Stimulated activated CD8-positive, alpha-beta memory T cell treated with anti-CD3 and anti-CD28 coated beads, Interleukin-12 subunit alpha, Interleukin-12 subunit beta, amount 100 ng/mL, for 24 hours (primary cell): ENCODE results near the gene IL4I1.
"Not testable (repeated sequence)": the region's sequence is repeated elsewhere in the genome, so short reads cannot be mapped to it uniquely, and the experiment has no call there.

Experiments used
- DNase-seq: peaks from one replicate; pipeline ENCODE4 v3.0.0-alpha.2; 2020; ENCODE audit errors: extremely low read depth

Gene IL4I1

GRCh38 chr19:49896863-49897621 is at the start of gene IL4I1:
Gene IL4I1, minus strand, starts transcription at chr19:49896887. Its CDS starts 727 bp downstream, at chr19:49896160.
- peak; percentile 24 for DNase-seq

GRCh38 chr19:49946415-49946814 is 49.7 kb upstream of the IL4I1 start:
- DNase-seq, result no peak

GRCh38 chr19:49944567-49944966 is 47.9 kb upstream of the IL4I1 start:
- not testable (repeated sequence) for DNase-seq

DNA sequence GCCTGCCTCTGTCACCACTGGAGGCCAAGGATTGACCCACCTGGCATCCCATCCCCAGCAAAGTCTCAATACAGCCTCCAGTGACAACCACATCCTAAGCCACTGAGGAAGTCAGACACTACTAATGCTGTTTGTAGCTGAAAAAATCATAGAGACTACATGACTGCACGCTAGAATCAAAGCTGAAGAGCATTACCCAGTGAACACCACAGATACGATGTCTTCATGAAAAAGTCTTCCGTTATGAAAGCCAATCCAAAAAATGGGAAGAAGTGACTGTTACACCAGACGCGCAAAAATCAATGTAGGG is 43.8 kb upstream of the IL4I1 start:
- no peak for DNase-seq

DNA sequence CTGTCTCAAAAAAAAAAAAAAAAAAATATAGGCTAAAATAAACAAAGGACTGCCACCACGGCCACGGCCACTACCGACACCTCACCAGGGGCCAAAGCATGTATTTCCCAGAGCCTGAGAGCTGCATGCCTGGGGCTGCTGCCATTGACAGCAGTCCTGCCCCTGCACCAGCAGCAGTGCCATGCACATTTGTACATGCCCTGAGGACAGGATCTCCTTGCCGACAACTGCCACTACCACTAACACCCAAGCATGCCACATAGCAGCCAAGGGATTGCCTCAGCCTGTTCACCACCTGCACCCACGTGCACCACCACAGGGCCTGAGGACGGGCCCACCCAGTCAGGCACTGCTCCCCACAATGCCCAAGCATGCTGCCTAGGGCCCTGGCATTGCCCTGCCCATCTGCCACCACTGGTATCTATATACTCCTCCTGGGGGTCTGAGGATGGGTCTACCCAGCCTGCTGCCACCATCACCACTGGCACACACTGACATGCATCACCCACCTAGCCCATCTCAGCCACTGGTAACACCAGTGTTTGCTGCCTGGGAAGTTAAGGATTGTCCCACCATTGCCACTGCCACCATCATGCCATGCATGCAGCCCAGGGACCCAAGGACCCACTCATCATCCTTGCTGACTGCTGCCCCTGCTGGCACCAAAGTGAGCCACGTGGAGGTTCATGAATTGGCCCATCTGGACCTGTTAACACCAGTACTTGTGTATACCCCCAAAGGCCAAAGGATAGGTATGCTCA is 43.2 kb upstream of the IL4I1 start:
- no peak for DNase-seq

- no peak for DNase-seq
These were observed 42.0 kb upstream of the IL4I1 start for GRCh38 chr19:49938662-49939061.

- DNase-seq, result peak; percentile 58
These were observed 41.2 kb upstream of the IL4I1 start for GRCh38 chr19:49937750-49938381.

- DNase-seq, result no peak
These were observed 39.9 kb upstream of the IL4I1 start for GRCh38 chr19:49936549-49936948.

DNA sequence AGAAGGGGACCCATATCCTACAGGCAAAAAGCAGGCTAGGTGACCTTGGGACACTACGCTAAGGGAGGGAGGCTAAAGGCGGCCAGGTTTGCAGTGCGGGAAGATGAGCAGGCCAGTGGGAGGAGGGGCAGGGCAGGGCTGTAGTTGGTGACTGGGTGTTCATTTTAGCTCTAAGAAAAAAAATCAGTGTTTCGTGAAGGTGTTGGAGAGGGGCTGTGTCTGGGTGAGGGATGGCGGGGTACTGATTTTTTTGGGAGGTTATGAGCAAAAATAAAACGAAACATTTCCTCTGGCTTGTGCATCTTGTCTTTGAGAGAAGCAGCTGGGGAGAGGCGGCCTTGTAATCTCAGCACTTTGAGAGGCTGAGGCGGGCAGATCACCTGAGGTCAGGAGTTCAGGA is 37.0 kb upstream of the IL4I1 start:
- no peak for DNase-seq

GRCh38 chr19:49932731-49933131 is 36.0 kb upstream of the IL4I1 start:
- no peak for DNase-seq

DNA sequence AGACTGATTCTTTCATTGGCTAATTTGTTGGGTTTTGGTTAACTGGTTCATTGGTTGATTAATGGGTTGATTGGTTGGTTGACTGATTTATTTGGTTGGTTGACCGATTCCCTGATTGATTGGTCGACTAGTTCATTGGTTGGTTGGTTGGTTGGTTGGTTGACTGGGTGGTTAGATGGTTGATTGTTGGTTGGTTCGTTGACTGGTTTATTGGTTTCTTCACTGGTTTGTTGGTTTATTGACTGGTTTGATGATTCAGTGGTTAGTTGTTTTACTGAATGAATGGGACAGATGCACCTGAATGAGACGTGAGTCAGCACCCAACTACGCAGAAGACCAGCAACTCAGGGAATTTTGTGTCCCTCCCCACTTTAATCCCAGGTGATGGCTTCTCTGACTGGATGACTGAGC is 35.4 kb upstream of the IL4I1 start:
- DNase-seq, result no peak

GRCh38 chr19:49931293-49932040 is 34.8 kb upstream of the IL4I1 start:
- no peak for DNase-seq

- no peak for DNase-seq
These were observed 33.9 kb upstream of the IL4I1 start for GRCh38 chr19:49930483-49931011.

DNA sequence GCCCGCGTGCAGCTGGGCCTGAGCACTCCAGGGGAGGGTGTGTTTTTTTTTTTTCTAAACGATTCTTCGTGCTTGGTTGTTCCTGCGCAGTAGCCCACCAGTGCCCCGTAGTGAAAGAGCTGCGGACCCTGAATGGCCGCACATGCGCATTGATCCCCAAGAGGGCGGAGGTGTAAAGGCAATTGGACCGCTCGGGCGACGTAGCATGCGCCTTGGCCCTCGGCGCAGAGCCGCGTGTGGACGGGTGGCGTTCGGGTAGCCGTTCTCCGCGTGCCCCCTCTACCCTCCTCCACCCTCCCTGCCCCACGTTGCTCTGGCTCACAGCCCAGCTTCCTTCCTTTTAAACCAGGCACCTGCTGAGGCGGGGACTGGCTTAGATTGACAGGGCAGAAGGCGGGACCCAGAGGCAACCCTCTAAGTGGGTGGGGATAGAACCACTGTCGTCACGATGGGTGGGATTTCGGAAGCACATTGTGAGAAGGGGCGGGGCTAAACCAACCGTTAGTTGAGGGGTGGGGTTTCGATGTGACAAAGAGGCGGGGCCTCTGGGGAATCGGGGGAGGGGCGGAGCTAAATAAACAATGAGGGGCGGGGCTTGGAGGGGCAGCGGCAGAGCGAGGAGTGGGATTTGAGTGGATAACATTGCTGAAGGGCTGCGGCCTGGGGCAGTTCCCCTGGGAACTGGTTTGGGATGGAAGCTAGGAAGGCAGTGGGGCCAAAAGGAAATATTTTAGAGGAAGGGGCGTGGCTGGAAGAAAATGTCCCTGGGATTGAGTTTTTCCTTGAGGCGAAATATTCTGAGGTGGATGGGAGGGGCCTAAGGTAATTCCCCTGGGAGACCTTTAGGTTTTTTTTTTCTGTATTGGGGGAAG is 33.2 kb upstream of the IL4I1 start:
- DNase-seq, result peak; percentile 79

GRCh38 chr19:49929121-49929610 is 32.5 kb upstream of the IL4I1 start, which contains the start of the genes ATF5 and NUP62:
Gene ATF5, plus strand, starts transcription at chr19:49929205. Its CDS starts 1,646 bp downstream, at chr19:49930851.
Gene NUP62, minus strand, starts transcription at chr19:49929504. Its CDS starts 19,697 bp downstream, at chr19:49909807.
- peak; percentile 87 for DNase-seq

GRCh38 chr19:49927526-49928264 is 31.0 kb upstream of the IL4I1 start:
- DNase-seq, result no peak

DNA sequence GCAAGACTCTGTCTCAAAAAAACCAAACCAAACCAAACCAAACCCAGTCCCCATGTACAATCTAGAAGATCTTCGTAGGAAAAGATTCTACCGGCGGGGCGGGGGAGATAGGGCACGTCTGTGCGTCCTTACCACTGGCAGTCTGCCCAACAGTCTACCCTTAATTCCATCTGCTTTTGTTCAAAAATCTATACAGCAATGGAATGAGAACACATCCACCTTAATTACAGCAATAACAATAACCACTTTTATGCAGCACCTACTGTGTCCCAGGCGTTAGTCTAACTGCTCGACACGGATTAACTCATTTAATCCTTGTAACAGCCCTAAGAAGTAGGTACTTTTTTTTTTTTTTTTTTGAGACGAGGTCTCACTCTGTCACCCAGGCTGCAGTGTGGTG is 29.8 kb upstream of the IL4I1 start:
- no peak for DNase-seq

GRCh38 chr19:49925486-49925885 is 28.8 kb upstream of the IL4I1 start:
- no peak for DNase-seq

DNA sequence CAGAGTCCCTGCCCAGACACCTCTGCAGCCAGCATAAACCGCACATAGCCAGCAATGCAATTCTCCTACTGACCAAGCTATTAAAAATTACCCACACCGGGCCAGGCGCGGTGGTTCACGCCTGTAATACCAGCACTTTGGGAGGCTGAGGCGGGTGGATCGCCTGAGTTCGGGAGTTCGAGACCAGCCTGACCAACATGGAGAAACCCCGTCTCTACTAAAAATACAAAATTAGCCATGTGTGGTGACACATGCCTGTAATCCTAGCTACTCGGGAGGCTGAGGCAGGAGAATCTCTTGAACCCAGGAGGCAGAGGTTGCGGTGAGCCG is 28.2 kb upstream of the IL4I1 start:
- DNase-seq, result not testable (repeated sequence)
